HFF-Myc (cell line): ENCODE data around the gene TRIM14.

ENCODE experiments used
- DNase-seq: peaks from one replicate; pipeline ENCODE4 v3.0.0-alpha.2; 2011; ENCODE audit warnings: low read depth; ENCODE audit errors: extremely low read depth
- H3K4me3 ChIP-seq: replicated peaks from 2 replicates; pipeline ENCODE4 v1.5.1; 2011; ENCODE audit warnings: low read depth, mild to moderate bottlenecking, control low read depth, low read length
- CTCF ChIP-seq: IDR thresholded peaks from 2 replicates; pipeline ENCODE4 v1.5.1; 2012; ENCODE audit warnings: mild to moderate bottlenecking, low read depth, low read length, control low read depth; ENCODE audit errors: missing control alignments

Gene TRIM14

GRCh38 chr9:98056269-98057137 is 62.5 kb downstream of the TRIM14 start, which contains the start of gene NANS:
Gene NANS (plus strand): TSS chr9:98056732. CDS start chr9:98056809, 77 bp downstream.
- peak within 1 kb of the TSS; percentile 88 for H3K4me3 ChIP-seq
- no peak for TF ChIP-seq CTCF
- peak; percentile 84 for DNase-seq

- no peak overlapping the region for H3K4me3 ChIP-seq
- TF ChIP-seq CTCF, result no peak
- DNase-seq, result no peak
Observed at GRCh38 chr9:98054376-98054951, 64.6 kb downstream of the TRIM14 start.

- DNase-seq, result no peak
- H3K4me3 ChIP-seq, result no peak overlapping the region
- no peak for TF ChIP-seq CTCF
Observed at GRCh38 chr9:98050351-98050750, 68.7 kb downstream of the TRIM14 start.

- no peak for DNase-seq
- TF ChIP-seq CTCF, result no peak
Observed at GRCh38 chr9:98049288-98050072, 69.5 kb downstream of the TRIM14 start.

GRCh38 chr9:98047002-98047401 is 72.0 kb downstream of the TRIM14 start:
- no peak overlapping the region for H3K4me3 ChIP-seq
- TF ChIP-seq CTCF, result no peak
- DNase-seq, result no peak

More at GRCh38 chr9:98049288-98050072, 69.5 kb downstream of the TRIM14 start:
- no peak overlapping the region for H3K4me3 ChIP-seq

GRCh38 chr9:98046180-98046543 is 72.9 kb downstream of the TRIM14 start:
- no peak for DNase-seq
- H3K4me3 ChIP-seq, result no peak overlapping the region
- TF ChIP-seq CTCF, result no peak
